Fibroblast of skin of right biceps (primary cell): ENCODE results near the gene HEATR5B.
"Not testable (repeated sequence)": the region's sequence is repeated elsewhere in the genome, so short reads cannot be mapped to it uniquely, and the experiment has no call there.

Source experiments
- DNase-seq: peaks from one replicate; pipeline ENCODE4 v3.0.0-alpha.2; 2013

HEATR5B gene

GRCh38 chr2:36976065-36976464 lies 108.1 kb downstream of the HEATR5B start:
- DNase-seq, result no peak

GRCh38 chr2:36975306-36975705 lies 108.9 kb downstream of the HEATR5B start:
- no peak for DNase-seq

- no peak for DNase-seq
Measured at GRCh38 chr2:36973320-36973719, 110.9 kb downstream of the HEATR5B start.

GRCh38 chr2:36971990-36972389 lies 112.2 kb downstream of the HEATR5B start:
- no peak for DNase-seq

- DNase-seq, result no peak
Measured at GRCh38 chr2:36967236-36967876, 116.8 kb downstream of the HEATR5B start.

- peak; percentile 97 for DNase-seq
Measured at GRCh38 chr2:36966370-36967235, 117.6 kb downstream of the HEATR5B start, which contains the start of gene STRN. STRN (minus strand) TSS chr2:36966536; CDS start chr2:36966463, 73 bp downstream.

- peak; percentile 9 for DNase-seq
Measured at GRCh38 chr2:36965751-36966369, 118.3 kb downstream of the HEATR5B start.

- DNase-seq, result no peak
Measured at GRCh38 chr2:36965206-36965605, 119.0 kb downstream of the HEATR5B start.

- no peak for DNase-seq
Measured at GRCh38 chr2:36964496-36965058, 119.6 kb downstream of the HEATR5B start.

GRCh38 chr2:36963734-36964133 lies 120.4 kb downstream of the HEATR5B start:
- DNase-seq, result no peak

- no peak for DNase-seq
Measured at GRCh38 chr2:36963106-36963505, 121.1 kb downstream of the HEATR5B start.

GRCh38 chr2:36960773-36961172 lies 123.4 kb downstream of the HEATR5B start:
- DNase-seq, result no peak

- DNase-seq, result no peak
Measured at GRCh38 chr2:36960005-36960675, 124.0 kb downstream of the HEATR5B start.

- no peak for DNase-seq
Measured at GRCh38 chr2:36954977-36955607, 129.1 kb downstream of the HEATR5B start.

- DNase-seq, result no peak
Measured at GRCh38 chr2:36952748-36953197, 131.4 kb downstream of the HEATR5B start.

GRCh38 chr2:36951574-36951973 lies 132.6 kb downstream of the HEATR5B start:
- DNase-seq, result peak; percentile 22

GRCh38 chr2:36951027-36951518 lies 133.1 kb downstream of the HEATR5B start:
- DNase-seq, result no peak

GRCh38 chr2:36949845-36950244 lies 134.3 kb downstream of the HEATR5B start:
- no peak for DNase-seq

GRCh38 chr2:36945240-36945639 lies 138.9 kb downstream of the HEATR5B start:
- DNase-seq, result not testable (repeated sequence)

GRCh38 chr2:36941867-36942266 lies 142.3 kb downstream of the HEATR5B start:
- no peak for DNase-seq

- not testable (repeated sequence) for DNase-seq
Measured at GRCh38 chr2:36936526-36936925, 147.6 kb downstream of the HEATR5B start.

GRCh38 chr2:36931688-36932087 lies 152.5 kb downstream of the HEATR5B start:
- DNase-seq, result not testable (repeated sequence)
